ENCODE results near the gene KCNMB3.
"Not testable (repeated sequence)": the region's sequence is repeated elsewhere in the genome, so short reads cannot be mapped to it uniquely, and the experiment has no call there.

Gene KCNMB3

DNA sequence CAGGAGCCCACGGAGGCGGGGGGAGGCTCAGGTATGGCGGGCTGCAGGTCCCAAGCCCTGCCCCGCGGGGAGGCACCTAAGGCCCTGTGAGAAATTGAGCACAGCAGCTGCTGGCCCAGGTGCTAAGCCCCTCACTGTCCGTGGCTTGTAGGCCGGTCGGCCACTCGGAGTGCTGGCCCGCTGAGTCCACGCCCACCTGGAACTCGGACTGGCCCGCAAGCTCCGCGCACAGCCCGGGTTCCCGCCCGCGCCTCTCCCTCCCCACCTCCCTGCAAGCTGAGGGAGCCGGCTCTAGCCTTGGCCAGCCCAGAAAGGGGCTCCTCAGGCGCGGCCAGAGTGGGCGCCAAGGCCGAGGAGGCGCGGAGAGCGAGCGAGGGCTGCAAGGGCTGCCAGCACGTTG lies 12.2 kb upstream of the KCNMB3 start:
- DNase-seq = no peak

GRCh38 chr3:179260949-179261765 lies 10.2 kb upstream of the KCNMB3 start:
- DNase-seq = peak; percentile 90

DNA sequence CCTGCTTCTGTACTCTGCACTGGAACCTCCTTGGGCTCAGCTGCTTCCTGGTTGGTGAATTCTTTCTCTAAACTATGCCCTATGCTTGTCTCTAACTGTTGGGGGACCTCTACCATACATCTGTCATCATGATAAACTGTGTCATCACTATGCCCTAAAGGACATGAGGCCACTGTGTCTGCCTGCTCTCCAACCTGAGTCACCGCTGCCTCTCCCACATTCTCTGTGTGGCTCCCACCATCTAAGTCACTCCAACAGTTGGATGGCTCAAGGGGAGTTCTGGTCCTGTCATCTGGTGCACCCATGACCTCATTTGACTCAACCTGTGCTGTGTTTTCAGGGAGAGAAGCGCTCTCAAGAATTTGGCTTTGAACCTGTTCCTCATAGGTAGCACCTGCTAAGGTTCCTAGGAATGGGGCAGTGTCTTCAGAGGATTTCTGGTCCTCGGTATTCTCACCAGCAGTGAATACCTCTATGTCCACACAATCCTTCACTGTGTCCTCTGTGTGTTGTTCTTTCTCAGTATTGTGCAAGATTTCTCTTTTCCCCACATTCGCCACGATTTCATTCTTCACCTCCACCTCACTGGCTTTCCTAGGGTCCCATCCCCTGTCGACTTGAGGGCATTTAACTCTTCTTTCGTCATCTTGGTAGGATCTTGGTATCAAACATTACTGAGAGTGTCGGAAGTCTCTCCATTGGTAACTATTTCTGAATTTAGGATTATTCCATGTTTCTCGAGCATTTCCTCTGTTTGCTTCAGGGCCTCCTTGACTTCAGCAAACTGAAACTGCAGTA lies 9.2 kb upstream of the KCNMB3 start:
- DNase-seq = not testable (repeated sequence)

- no peak for DNase-seq
These were observed 7.9 kb upstream of the KCNMB3 start for GRCh38 chr3:179258820-179259219.

- DNase-seq = not testable (repeated sequence)
These were observed 6.8 kb upstream of the KCNMB3 start for GRCh38 chr3:179257742-179258141.

DNA sequence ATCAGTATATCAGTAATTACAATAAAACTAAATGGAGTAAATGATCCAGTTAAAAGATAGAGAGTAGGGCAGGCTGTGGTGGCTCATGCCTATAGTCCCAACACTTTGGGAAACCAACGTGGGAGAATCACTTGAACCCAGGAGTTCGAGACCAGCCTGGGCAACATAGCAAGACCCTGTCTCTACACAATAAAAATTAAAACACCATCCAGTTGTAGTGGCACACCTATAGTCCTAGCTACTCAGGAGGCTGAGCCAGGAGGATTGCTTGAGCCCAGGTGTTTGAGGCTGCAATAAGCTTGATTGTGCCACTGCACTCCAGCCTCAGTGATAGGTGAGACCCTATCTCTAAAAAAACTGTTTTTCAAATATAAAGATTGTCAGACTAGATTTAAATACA lies 5.9 kb upstream of the KCNMB3 start:
- DNase-seq = no peak

DNA sequence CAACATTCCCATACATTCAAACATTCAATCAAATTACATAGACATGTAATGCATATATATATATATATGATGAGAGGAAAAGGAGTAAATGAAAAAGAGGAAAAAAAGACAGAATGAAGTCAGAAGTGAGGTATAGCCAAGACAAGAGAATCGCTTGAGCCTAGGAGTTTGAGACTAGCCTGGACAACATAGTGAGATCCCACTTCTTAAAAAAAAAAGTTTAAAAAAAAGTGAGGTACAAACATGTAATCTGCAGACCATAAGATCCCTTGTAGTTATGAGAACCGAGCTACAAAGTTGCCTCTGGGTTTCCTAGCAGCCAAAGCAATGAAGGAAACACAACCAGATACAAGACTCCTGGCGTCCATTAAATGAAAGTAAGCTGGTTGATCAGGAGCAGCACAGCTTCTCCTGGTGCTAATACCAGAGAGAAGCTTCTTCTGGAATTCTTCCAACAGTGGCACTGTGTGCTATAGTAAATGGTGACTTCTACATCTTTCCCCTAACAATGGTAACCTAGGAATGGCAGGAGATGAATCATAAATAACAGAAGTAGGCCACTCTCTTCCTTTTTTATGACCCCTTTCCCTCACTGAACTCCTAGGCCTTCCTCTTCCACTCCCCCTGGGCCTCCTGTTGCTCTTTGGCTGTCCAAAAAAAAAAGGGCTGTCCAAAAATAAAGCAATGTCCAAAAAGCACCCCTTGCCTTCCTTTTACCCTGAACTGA lies 3.5 kb downstream of the KCNMB3 start:
- no peak for DNase-seq

- no peak for DNase-seq
These were observed 6.0 kb downstream of the KCNMB3 start for GRCh38 chr3:179244878-179245277.

GRCh38 chr3:179242859-179243258 lies 8.1 kb downstream of the KCNMB3 start:
- DNase-seq = not testable (repeated sequence)

DNA sequence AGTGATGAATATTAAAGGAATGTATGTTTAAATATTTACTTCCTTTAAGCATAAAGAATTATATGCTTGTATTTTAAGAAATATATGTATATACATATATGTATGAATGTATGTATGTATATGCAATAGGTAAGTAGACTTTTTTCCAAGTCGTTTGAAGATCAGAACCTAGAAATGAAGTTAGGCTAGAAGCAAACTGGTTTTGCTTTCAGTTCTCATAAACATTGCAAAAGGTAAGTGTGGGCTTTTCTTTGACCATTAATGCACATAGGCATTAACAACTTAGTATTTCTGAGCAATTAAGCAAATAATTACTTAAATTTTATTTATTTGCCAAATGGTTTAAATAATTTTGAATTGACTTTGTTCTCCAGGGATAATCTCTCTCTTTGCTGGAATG lies 10.6 kb downstream of the KCNMB3 start:
- DNase-seq = not testable (repeated sequence)

DNA sequence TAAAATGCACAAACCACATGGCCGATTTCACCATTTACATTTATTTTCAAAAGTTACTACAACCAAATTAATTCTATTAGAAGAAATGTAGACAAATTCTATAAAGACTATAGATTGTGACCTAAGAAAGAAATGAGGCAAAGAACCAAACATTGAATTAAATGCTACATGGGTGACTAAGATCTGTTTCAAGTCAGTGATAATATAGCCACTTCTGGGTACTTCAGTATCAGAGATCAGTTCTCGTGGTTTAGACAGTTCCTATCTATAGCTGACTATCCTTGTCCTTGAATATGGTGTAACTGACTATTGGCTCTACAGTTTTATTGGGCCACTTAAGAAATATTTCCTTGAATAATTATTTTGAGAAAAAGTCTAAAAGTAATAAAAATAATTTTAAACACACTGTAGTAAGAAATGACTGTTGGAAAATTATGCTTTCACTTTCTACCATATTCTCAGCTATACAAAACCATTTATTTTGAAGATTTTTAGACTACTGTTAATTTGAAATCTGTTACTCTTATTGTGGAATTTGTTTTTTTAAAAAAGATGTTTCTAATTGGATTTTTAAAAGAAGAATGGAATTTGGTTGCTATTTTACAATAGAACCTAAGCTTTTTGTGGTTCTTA lies 14.1 kb downstream of the KCNMB3 start:
- DNase-seq = no peak

DNA sequence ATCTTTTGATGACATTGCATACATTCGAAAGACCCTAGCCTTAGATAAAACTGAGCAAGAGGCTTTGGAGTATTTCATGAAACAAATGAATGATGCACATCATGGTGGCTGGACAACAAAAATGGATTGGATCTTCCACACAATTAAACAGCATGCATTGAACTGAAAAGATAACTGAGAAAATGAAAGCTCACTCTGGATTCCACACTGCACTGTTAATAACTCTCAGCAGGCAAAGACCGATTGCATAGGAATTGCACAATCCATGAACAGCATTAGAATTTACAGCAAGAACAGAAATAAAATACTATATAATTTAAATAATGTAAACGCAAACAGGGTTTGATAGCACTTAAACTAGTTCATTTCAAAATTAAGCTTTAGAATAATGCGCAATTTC lies 16.7 kb downstream of the KCNMB3 start:
- no peak for DNase-seq

DNA sequence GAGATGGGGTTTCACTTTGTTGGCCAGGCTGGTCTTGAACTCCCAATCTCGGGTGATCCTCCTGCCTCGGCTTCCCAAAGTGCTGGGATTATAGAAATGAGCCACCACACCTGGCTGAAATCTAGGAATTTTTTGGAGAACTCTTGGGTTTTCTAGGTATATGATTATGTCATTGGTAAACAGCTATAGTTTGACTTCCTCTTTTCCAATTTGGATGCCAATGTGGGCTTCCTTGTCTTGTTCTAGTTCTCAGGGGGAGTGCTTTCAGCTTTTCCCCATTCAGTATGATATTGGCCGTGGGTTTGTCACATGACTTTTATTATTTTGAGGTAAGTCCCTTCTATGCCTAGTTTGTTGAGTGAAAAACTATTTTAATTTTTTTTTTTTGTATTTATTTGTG lies 17.9 kb downstream of the KCNMB3 start:
- no peak for DNase-seq

DNA sequence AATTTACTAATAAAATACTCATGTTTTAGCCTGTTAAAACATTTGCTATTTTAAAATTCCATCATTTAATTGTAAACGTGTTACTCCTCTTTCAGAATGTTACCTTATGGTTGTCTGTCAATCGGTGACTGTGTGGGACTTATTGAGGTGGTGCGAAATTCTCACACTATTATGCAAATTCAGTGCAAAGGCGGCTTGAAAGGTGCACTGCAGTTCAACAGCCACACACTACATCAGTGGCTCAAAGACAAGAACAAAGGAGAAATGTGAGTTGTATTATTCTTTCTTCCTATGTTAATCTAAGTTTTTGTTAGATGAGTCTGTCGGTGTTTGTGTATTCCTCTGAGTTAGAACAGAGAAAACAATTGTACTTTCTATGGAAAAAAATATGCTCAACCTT lies 21.7 kb downstream of the KCNMB3 start:
- DNase-seq = no peak

DNA sequence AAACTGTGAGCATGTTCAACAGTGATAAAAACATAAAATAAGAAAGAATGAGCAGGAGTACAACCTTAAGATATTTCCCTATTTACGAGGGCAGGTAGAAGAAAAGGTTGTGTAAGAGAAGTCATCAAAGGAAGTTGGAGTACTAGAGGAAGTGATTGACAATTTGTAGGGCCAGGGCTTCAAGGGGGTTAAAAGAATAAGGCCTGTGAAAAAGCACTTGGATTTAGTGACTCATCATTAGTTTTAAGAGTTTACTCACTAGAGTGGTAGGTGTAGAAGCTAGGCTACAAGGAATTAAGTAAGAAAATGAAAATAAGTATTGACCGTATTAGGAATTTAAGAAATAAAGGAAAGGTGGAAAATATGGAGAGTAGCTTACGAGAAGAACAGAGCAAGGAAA lies 23.6 kb downstream of the KCNMB3 start:
- no peak for DNase-seq

DNA sequence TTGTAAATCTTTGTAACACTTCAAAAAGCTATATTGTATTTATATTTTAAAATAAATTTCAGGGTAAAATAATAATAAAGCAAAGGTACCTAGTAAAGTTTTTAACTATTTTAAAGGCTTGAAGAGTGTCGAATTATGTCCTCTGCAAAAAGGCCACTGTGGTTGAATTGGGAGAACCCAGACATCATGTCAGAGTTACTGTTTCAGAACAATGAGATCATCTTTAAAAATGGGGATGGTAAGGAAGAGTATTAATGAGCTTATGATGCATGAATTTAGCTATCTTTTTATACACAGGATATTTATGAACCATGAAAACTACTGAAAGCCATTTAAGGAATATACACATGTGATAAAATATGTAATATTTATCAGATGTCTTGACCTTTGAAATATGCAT lies 26.3 kb downstream of the KCNMB3 start:
- no peak for DNase-seq

DNA sequence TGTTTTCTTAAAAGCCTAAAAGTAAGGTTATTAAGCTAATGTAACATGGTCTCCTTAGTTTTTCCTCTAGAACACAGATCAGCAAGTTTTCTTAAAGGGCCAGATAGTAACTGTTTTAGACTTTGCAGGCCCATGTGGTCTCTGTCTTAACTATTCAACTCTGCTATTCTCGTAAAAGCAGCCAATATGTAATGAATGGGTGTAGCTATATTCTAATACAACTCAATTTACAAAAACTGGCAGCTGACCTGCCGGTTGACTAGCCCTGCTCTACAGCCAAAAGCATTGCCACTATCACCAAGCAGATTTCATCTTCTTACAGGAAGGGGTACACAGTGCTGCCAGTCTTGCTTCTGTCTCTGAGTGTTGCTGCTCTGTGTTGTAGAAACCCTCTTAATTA lies 27.4 kb downstream of the KCNMB3 start:
- no peak for DNase-seq

DNA sequence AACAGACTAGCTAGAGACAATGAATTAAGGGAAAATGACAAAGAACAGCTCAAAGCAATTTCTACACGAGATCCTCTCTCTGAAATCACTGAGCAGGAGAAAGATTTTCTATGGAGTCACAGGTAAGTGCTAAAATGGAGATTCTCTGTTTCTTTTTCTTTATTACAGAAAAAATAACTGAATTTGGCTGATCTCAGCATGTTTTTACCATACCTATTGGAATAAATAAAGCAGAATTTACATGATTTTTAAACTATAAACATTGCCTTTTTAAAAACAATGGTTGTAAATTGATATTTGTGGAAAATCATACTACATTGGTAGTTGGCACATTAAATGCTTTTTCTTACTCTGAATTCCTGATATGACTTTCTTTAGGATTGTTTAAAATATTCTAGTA lies 32.7 kb downstream of the KCNMB3 start:
- DNase-seq = not testable (repeated sequence)

- not testable (repeated sequence) for DNase-seq
These were observed 35.4 kb downstream of the KCNMB3 start for GRCh38 chr3:179215550-179215949.

DNA sequence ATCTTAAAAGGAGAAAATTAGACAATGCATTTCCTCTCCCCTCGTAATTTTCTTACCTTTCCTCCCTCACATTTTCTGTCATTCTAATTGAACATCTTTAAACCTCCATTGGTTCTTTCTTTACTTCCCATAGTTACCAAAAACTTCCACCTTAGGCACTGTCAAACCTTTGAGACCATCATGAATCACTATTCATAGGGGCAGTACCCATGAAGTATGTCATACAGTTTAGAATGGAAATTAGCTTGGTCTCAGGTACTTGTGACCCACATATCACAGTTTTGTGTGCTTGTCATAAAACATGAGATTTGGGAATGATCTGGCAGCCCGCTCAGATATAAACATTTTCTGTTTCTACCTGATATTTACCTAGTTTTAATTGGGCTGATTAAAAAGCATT lies 50.1 kb downstream of the KCNMB3 start:
- DNase-seq = no peak

DNA sequence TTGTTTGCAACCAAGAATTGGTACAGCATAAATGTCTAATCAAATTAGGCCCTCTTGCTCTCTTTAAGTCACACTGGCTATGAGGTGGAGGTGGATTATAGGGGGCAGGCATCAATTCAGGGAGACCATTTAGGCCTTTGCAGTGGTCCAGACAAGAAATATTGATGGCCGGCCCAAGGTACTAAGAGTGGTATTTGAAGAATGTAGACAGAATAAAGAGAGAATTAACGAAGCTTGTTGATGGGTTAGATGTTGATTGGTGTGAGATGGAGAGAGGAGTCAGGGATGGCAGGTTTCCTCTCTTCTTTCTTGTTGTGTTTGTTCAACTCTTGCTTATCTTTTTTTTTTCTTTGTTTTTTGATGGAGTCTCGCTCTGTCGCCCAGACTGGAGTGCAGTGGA lies 54.2 kb downstream of the KCNMB3 start:
- DNase-seq = no peak

- no peak for DNase-seq
These were observed 54.8 kb downstream of the KCNMB3 start for GRCh38 chr3:179196098-179196497.

- DNase-seq = no peak
These were observed 56.0 kb downstream of the KCNMB3 start for GRCh38 chr3:179194931-179195330.

All from NCI-H774 (cell line).